ENCODE measurements around the gene MBP. TPM values are rescaled to one million over a fixed set of nuclear protein-coding genes. Genes with fewer than 3 reads are reported as not detected.

Gene MBP
- polyA plus RNA-seq, 1 donor from 2014 or later, result 3.3 TPM

DNA sequence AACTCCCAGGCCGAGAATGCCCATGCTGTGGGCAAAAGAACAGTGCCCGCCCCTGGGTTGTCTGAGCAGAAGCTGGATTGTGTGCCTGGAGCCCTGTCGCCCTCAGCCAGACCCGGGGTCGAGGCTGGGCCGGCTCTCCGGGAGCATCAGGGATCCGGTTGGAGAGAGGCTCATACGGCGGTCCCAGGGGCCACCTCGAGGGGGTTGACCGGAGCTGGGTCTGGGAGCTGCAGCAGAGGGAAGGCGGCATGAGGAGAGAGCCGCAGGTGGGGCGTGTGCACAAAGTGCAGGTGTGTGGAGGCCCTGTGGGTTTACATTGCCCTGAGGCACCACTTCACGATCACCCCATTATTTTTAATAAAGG, 39.5 kb downstream of the MBP start:
- no peaks in the 10 kb centered on the region for H3K79me2 ChIP-seq (replicated peaks; ENCODE audit: insufficient read depth, low read length)
- no peaks in the 10 kb centered on the region for H3K27me3 ChIP-seq (ENCODE audit: insufficient read depth, low read depth, low read length)
- peaks cover 8% of the 10 kb centered on the region for H3F3A ChIP-seq (ENCODE audit: insufficient read depth, low read length, poor library complexity, severe bottlenecking)
- TF ChIP-seq POLR2AphosphoS5 (IDR thresholded peaks at IDR 0.05) (no peak), SMC3 (conservative IDR thresholded peaks at IDR 0.05; ENCODE audit: poor library complexity) (no peak), RAD21 (conservative IDR thresholded peaks at IDR 0.05) (no peak), EP300 (conservative IDR thresholded peaks at IDR 0.05; ENCODE audit: poor library complexity, severe bottlenecking) (no peak), EZH2 (IDR thresholded peaks at IDR 0.05; ENCODE audit: borderline replicate concordance, insufficient read depth, low read length, poor library complexity, severe bottlenecking) (no peak), TAF1 (IDR thresholded peaks at IDR 0.05; ENCODE audit: low read depth) (no peak), MXI1 (conservative IDR thresholded peaks at IDR 0.05; ENCODE audit: poor library complexity, severe bottlenecking) (no peak)
- no peak overlapping the region for H3K4me3 ChIP-seq (ENCODE audit: low read length)
- no peaks in the 10 kb centered on the region for H3K9me2 ChIP-seq (ENCODE audit: insufficient read depth, low read length)
- no peak overlapping the region for H3K4me2 ChIP-seq (ENCODE audit: low read length)
- H3K9ac ChIP-seq (ENCODE audit: low read length), result no peak overlapping the region
- H4K20me1 ChIP-seq (ENCODE audit: insufficient read depth), result no peaks in the 10 kb centered on the region
- H3K27ac ChIP-seq (ENCODE audit: low read length), result no peak overlapping the region
- H3K9me3 ChIP-seq (ENCODE audit: low read length), result no peaks in the 10 kb centered on the region
- no peaks in the 10 kb centered on the region for H3K36me3 ChIP-seq (ENCODE audit: insufficient read depth, low read length)
- no peak overlapping the region for H2AFZ ChIP-seq (ENCODE audit: low read depth, low read length)

DNA sequence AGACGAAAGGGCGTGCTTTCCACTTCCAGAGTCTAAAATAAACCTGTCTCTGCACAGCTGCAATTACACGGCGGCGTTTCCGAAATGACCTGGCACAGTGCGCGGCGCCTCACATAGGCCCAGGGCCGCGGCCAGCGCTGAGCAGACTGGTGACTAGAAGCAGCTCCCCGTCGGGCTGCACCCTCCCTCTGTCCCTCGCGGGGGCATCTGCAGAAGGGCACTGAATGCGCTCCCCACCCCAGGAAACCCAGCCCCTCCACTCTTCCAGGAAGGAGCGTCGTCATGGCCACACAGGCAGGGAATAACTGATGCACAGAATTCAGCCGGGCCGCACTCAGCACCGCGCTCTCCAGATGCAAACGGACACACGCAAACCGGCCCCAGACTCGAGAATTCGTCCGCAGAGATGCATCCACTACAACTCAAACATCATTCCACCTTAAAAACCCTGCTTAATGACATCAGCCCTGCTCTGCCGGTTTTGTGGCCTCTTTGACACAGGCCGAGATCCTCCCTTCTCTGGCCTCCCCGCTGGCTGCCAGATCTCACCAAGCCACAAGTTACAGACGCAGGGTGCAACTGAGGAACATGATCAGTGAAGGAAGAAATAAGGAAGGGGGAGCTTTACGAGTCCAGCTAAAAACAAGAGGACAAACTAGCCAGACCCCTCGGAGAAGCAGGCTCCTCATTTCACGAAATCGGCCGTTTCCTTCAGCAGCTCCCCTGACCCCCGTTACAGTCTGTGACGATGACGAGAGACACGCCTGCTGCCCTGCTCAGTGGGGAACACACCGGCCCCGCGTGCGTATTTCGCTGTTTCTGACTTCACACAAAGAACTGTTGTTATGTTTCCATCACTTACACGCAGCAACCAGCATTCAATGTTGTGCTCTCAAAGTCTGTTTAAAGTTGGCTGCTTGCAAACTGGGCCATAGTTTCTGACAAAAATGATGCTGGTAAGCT, 40.2 kb downstream of the MBP start:
- H3K36me3 ChIP-seq (ENCODE audit: insufficient read depth, low read length), result no peaks in the 10 kb centered on the region
- no peak overlapping the region for H3K27ac ChIP-seq (ENCODE audit: low read length)
- no peaks in the 10 kb centered on the region for H3K9me3 ChIP-seq (ENCODE audit: low read length)
- H3K9ac ChIP-seq (ENCODE audit: low read length), result no peak overlapping the region
- H3K4me3 ChIP-seq (ENCODE audit: low read length), result no peak overlapping the region
- H3K27me3 ChIP-seq (ENCODE audit: insufficient read depth, low read depth, low read length), result peaks cover under 1% of the 10 kb centered on the region
- H2AFZ ChIP-seq (ENCODE audit: low read depth, low read length), result no peak overlapping the region
- no peaks in the 10 kb centered on the region for H3K9me2 ChIP-seq (ENCODE audit: insufficient read depth, low read length)
- H3K79me2 ChIP-seq (replicated peaks; ENCODE audit: insufficient read depth, low read length), result no peaks in the 10 kb centered on the region
- TF ChIP-seq, protein P1, sequence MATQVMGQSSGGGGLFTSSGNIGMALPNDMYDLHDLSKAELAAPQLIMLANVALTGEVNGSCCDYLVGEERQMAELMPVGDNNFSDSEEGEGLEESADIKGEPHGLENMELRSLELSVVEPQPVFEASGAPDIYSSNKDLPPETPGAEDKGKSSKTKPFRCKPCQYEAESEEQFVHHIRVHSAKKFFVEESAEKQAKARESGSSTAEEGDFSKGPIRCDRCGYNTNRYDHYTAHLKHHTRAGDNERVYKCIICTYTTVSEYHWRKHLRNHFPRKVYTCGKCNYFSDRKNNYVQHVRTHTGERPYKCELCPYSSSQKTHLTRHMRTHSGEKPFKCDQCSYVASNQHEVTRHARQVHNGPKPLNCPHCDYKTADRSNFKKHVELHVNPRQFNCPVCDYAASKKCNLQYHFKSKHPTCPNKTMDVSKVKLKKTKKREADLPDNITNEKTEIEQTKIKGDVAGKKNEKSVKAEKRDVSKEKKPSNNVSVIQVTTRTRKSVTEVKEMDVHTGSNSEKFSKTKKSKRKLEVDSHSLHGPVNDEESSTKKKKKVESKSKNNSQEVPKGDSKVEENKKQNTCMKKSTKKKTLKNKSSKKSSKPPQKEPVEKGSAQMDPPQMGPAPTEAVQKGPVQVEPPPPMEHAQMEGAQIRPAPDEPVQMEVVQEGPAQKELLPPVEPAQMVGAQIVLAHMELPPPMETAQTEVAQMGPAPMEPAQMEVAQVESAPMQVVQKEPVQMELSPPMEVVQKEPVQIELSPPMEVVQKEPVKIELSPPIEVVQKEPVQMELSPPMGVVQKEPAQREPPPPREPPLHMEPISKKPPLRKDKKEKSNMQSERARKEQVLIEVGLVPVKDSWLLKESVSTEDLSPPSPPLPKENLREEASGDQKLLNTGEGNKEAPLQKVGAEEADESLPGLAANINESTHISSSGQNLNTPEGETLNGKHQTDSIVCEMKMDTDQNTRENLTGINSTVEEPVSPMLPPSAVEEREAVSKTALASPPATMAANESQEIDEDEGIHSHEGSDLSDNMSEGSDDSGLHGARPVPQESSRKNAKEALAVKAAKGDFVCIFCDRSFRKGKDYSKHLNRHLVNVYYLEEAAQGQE (IDR thresholded peaks at IDR 0.05; ENCODE audit: borderline replicate concordance), result no peak
- TF ChIP-seq SMC3 (conservative IDR thresholded peaks at IDR 0.05; ENCODE audit: poor library complexity) (no peak), POLR2AphosphoS5 (IDR thresholded peaks at IDR 0.05) (no peak), MXI1 (conservative IDR thresholded peaks at IDR 0.05; ENCODE audit: poor library complexity, severe bottlenecking) (no peak)
- H4K20me1 ChIP-seq (ENCODE audit: insufficient read depth), result no peaks in the 10 kb centered on the region
- H3K4me2 ChIP-seq (ENCODE audit: low read length), result no peak overlapping the region
- peaks cover 8% of the 10 kb centered on the region for H3F3A ChIP-seq (ENCODE audit: insufficient read depth, low read length, poor library complexity, severe bottlenecking)

DNA sequence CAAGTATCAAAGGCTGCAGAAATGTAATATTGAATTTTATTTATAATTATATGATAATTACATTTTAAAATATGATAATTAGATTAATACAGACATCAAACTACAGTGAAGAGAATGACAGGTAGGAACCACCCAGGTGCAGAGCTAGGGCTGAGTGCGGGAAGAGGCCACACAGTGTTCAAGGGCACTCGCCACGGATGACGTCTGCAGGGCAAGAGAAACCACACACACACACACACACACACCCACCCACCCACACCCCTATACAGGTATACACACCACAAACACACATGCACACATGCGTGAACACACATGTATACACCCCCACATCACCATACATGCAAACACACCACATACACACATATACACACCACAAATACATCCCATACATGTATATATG, 41.2 kb downstream of the MBP start:
- Histone ChIP-seq H3K9me2 (ENCODE audit: insufficient read depth, low read length) (no peaks in the 10 kb centered on the region), H3F3A (ENCODE audit: insufficient read depth, low read length, poor library complexity, severe bottlenecking) (peaks cover 8% of the 10 kb centered on the region), H3K4me3 (ENCODE audit: low read length) (no peak overlapping the region), H3K9ac (ENCODE audit: low read length) (no peak overlapping the region), H3K9me3 (ENCODE audit: low read length) (no peaks in the 10 kb centered on the region), H4K20me1 (ENCODE audit: insufficient read depth) (no peaks in the 10 kb centered on the region), H3K27me3 (ENCODE audit: insufficient read depth, low read depth, low read length) (peaks cover 11% of the 10 kb centered on the region), H2AFZ (ENCODE audit: low read depth, low read length) (no peak overlapping the region), H3K27ac (ENCODE audit: low read length) (no peak overlapping the region), H3K4me2 (ENCODE audit: low read length) (no peak overlapping the region), H3K79me2 (replicated peaks; ENCODE audit: insufficient read depth, low read length) (no peaks in the 10 kb centered on the region), H3K36me3 (ENCODE audit: insufficient read depth, low read length) (no peaks in the 10 kb centered on the region)
- TF ChIP-seq SMC3 (conservative IDR thresholded peaks at IDR 0.05; ENCODE audit: poor library complexity) (no peak), POLR2AphosphoS5 (IDR thresholded peaks at IDR 0.05) (no peak), RAD21 (conservative IDR thresholded peaks at IDR 0.05) (no peak), TAF1 (IDR thresholded peaks at IDR 0.05; ENCODE audit: low read depth) (no peak), EZH2 (IDR thresholded peaks at IDR 0.05; ENCODE audit: borderline replicate concordance, insufficient read depth, low read length, poor library complexity, severe bottlenecking) (no peak), EP300 (conservative IDR thresholded peaks at IDR 0.05; ENCODE audit: poor library complexity, severe bottlenecking) (no peak), MXI1 (conservative IDR thresholded peaks at IDR 0.05; ENCODE audit: poor library complexity, severe bottlenecking) (no peak)
- TF ChIP-seq, protein P2, sequence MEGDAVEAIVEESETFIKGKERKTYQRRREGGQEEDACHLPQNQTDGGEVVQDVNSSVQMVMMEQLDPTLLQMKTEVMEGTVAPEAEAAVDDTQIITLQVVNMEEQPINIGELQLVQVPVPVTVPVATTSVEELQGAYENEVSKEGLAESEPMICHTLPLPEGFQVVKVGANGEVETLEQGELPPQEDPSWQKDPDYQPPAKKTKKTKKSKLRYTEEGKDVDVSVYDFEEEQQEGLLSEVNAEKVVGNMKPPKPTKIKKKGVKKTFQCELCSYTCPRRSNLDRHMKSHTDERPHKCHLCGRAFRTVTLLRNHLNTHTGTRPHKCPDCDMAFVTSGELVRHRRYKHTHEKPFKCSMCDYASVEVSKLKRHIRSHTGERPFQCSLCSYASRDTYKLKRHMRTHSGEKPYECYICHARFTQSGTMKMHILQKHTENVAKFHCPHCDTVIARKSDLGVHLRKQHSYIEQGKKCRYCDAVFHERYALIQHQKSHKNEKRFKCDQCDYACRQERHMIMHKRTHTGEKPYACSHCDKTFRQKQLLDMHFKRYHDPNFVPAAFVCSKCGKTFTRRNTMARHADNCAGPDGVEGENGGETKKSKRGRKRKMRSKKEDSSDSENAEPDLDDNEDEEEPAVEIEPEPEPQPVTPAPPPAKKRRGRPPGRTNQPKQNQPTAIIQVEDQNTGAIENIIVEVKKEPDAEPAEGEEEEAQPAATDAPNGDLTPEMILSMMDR (IDR thresholded peaks at IDR 0.05; ENCODE audit: poor library complexity, severe bottlenecking), result no peak
- TF ChIP-seq, protein P1 (IDR thresholded peaks at IDR 0.05; ENCODE audit: borderline replicate concordance), result no peak

All from neural cell (in vitro differentiated cells).